Suprapubic skin (tissue), 4 donors: ENCODE data around the gene HOXB5. TPM values are rescaled to one million over a fixed set of nuclear protein-coding genes. Genes with fewer than 3 reads are reported as not detected.

Experiments used
- DNase-seq, 2 donors: peaks; one replicate each; pipeline ENCODE4 v3.0.0-alpha.2; 2019; ENCODE audit warnings: low spot score in 2 of 2
- H3K27ac ChIP-seq: fragments of 200-600 bp; sonication (generic); one replicate; pipeline ENCODE4 v1.5.1; 2019
- H3K27me3 ChIP-seq: fragments of 200-600 bp; sonication (generic); one replicate; pipeline ENCODE4 v1.5.1; 2019
- H3K36me3 ChIP-seq: fragments of 200-600 bp; sonication (generic); one replicate; pipeline ENCODE4 v1.5.1; 2019
- H3K4me1 ChIP-seq: fragments of 200-600 bp; sonication (generic); one replicate; pipeline ENCODE4 v1.5.1; 2019
- H3K4me3 ChIP-seq: fragments of 200-600 bp; sonication (generic); one replicate; pipeline ENCODE4 v1.5.1; 2019; ENCODE audit warnings: mild to moderate bottlenecking
- H3K9me3 ChIP-seq: fragments of 200-600 bp; sonication (generic); one replicate; pipeline ENCODE4 v1.5.1; 2019
- EP300 ChIP-seq: sonication (generic); formaldehyde crosslinking; IDR thresholded peaks from one replicate; pipeline ENCODE4 v1.6.1; 2017; ENCODE audit warnings: antibody characterized with exemption
- POLR2A ChIP-seq, 2 donors: fragments of 450-650 bp; IDR thresholded peaks; one replicate each; pipeline ENCODE4 v1.6.1; 2017; ENCODE audit warnings: antibody characterized with exemption in 2 of 2, mild to moderate bottlenecking in 2 of 2, moderate library complexity in 2 of 2
- POLR2AphosphoS5 ChIP-seq, 3 donors: sonication (generic); formaldehyde crosslinking; IDR thresholded peaks; one replicate each; pipeline ENCODE4 v1.6.1; 2017; ENCODE audit warnings: antibody characterized with exemption in 3 of 3
- WGBS: methylation state at CpG from one replicate; pipeline ENCODE4 v1.1.5; 2018; 5-methylcytosine and 5-hydroxymethylcytosine counted together
- total RNA-seq, 4 donors: library from RNA; depleted of rRNA; stranded (reverse); fragments of >200 nt; gene quantifications; one replicate each; pipeline ENCODE4 v1.1.0, GENCODE V29; 2016
- TF ChIP-seq, protein P1 (sequence below), 2 donors: fragments of 200-600 bp in 1 of 2; fragments of 450-650 bp in 1 of 2; sonication (generic) in 1 of 2; IDR thresholded peaks; one replicate each; pipeline ENCODE4 v1.5.1; 2016 to 2019; ENCODE audit warnings: antibody characterized with exemption in 2 of 2, mild to moderate bottlenecking in 1 of 2, moderate library complexity in 1 of 2

HOXB5 gene
- total RNA-seq, 4 donors from 2014 or later = 0.72 to 0.80 TPM; not detected in 2

DNA sequence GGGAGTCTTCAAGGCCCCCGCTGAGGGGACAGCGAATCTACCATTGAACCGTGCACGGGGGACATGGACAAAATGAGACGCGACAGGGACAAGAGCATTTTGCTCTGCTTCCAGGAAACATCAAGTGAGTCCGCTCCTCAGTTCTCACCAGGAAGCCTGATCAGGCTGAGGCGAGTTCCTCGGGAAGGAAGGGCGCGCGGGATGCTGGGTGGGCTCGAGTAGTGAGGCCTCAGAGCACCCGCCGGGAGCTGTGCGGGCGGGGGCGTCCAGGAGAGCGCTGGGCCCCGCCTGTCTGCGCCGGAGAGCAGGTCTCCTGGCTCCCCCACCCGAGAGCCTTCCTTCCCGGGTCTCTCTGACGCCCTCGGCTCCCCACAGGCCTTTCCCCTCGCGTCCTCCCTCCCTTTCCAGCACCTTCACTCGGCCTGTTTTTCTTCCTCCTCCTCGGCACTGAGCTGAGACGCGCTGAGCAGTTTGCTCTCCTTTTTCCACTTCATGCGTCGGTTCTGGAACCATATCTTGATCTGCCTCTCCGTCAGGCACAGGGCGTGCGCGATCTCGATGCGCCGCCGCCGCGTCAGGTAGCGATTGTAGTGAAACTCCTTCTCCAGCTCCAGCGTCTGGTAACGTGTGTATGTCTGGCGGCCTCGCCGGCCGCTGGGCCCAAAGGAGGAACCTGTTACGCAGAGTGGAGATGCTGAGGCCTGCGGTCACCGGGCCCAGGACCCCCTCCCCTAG is 2.6 kb upstream of the HOXB5 start:
- H3K27me3 ChIP-seq = peaks cover 66% of the 10 kb centered on the region
- H3K4me1 ChIP-seq = peaks cover 54% of the 10 kb centered on the region
- no peak for TF ChIP-seq POLR2AphosphoS5 (IDR thresholded peaks at IDR 0.05)
- no peak for TF ChIP-seq EP300
- no peak for TF ChIP-seq POLR2A (IDR thresholded peaks at IDR 0.05)
- TF ChIP-seq, protein P1, sequence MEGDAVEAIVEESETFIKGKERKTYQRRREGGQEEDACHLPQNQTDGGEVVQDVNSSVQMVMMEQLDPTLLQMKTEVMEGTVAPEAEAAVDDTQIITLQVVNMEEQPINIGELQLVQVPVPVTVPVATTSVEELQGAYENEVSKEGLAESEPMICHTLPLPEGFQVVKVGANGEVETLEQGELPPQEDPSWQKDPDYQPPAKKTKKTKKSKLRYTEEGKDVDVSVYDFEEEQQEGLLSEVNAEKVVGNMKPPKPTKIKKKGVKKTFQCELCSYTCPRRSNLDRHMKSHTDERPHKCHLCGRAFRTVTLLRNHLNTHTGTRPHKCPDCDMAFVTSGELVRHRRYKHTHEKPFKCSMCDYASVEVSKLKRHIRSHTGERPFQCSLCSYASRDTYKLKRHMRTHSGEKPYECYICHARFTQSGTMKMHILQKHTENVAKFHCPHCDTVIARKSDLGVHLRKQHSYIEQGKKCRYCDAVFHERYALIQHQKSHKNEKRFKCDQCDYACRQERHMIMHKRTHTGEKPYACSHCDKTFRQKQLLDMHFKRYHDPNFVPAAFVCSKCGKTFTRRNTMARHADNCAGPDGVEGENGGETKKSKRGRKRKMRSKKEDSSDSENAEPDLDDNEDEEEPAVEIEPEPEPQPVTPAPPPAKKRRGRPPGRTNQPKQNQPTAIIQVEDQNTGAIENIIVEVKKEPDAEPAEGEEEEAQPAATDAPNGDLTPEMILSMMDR (IDR thresholded peaks at IDR 0.05) = no peak
- DNase-seq = no peak
- no peak overlapping the region for H3K27ac ChIP-seq
- 44% methylated on average over 52 of the region's 54 CpGs for WGBS
- H3K4me3 ChIP-seq = peak overlapping the region; percentile 67
- no peaks in the 10 kb centered on the region for H3K9me3 ChIP-seq
- peaks cover 3% of the 10 kb centered on the region for H3K36me3 ChIP-seq

DNA sequence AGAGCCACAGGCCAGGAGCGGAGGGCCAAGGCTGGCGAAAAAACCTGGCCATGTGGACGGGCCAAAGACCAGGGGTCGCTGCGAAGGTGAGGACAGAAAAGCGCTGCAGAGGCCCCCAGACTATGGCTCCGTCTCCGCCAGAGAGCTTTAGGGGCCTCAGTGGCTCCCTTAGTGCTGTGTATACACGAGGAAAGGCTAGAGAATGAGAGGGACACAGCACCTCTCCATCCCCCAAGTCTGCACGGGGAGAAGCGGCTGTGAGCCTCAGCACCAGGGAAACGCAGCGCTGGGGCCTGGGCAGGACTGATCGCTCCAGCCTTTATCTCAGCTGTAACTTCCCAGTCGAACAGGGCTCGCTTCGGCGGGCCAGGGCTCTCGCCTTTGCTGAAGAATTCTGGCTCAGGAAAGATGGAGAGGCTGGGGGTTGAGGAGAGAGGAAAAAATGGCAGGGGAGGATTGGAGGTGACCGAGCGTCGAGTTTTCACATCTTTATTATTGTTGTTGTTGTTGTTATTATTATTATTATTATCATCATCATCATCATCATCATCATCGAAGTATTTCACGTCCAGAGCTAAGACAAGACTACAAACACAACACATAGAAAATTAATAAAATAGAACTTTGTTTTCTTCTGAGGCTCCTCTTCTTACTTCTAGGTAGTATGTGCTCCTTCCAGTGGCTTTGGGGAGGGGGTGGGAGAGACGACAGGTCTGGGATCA is 1.9 kb upstream of the HOXB5 start:
- H3K27ac ChIP-seq = peak overlapping the region; percentile 13
- peaks cover 53% of the 10 kb centered on the region for H3K4me1 ChIP-seq
- DNase-seq = no peak
- TF ChIP-seq POLR2A (IDR thresholded peaks at IDR 0.05) = no peak
- 74% methylated on average over 18 of the region's 25 CpGs for WGBS
- H3K4me3 ChIP-seq = no peak overlapping the region
- peaks cover 59% of the 10 kb centered on the region for H3K27me3 ChIP-seq
- H3K36me3 ChIP-seq = peaks cover 3% of the 10 kb centered on the region
- no peaks in the 10 kb centered on the region for H3K9me3 ChIP-seq

DNA sequence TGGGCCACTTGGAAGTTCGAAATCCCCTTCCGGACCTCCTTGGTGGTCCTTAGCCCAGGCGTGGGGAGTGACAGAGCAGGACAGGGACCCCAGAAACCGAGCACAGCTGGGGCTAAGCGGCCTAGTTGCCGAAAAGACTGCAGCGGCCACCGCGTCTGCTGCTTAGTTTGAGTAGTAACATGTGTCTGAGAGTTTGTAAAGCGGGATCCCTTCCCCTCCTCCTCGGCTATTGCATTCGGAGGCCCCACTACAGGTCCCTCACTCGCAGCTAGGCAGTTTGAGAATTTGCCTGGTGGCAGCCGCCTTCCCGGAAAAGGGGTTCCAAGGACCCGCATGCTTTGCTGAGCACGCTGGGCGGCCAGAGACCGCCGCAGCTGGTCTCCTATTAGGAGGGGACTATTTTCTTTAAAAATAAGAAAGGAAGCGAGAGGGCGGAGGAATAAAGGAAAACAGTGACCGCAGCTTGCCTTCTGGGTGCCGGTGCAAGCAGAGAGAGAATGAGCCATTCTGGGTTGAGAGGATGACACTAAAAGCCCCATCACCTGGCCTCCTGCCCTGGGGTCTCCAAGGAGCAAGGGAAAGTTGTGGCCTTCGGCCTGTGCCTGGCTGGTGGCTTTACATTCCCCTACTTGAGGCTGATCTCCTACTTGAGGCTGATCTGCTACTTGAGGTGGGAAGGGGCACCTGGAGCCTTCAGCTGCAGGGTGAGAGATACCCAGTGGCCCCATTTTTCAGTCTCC is 1.1 kb upstream of the HOXB5 start:
- peaks cover 3% of the 10 kb centered on the region for H3K36me3 ChIP-seq
- H3K4me3 ChIP-seq = peak overlapping the region; percentile 43
- H3K27ac ChIP-seq = peak overlapping the region; percentile 46
- TF ChIP-seq, protein P1 (IDR thresholded peaks at IDR 0.05) = no peak
- TF ChIP-seq EP300 = no peak
- no peak for TF ChIP-seq POLR2A (IDR thresholded peaks at IDR 0.05)
- no peak for TF ChIP-seq POLR2AphosphoS5 (IDR thresholded peaks at IDR 0.05)
- no peaks in the 10 kb centered on the region for H3K9me3 ChIP-seq
- H3K27me3 ChIP-seq = peaks cover 51% of the 10 kb centered on the region
- DNase-seq = no peak
- 67% methylated on average over 25 of the region's 25 CpGs for WGBS
- H3K4me1 ChIP-seq = peaks cover 53% of the 10 kb centered on the region

DNA sequence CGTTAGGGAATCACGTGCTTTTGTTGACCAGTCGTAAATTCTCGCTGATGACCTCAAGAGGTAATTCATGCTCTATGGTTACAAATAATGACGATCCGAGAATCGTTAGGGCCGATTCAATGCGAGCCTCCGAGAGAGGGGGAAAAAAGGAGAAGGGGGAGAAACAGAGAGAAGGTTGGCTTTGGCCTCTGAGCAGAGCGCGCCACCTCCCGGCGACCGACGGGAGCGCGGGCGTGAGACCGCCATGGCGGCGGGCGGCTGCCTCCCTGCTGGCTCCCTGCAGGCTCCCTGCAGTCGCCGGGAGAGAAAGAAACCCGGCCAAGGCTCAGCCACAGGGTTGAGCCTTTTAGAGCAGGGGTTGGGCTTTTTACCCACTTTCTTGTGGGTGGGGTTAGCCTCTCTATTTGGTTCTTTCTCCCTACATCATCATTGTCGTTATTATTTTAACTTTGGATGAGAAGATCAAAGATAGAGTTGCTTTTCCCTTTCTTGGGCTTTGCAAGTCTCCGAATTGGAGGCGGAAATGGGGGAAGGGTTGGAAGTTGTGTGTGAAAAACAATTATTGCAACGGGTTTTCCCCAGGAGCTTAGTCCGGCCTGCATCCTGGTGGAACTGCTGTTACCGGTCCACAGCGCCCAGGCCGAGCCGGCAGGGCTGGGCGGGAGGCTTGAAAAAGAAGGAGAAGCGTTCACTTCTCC is 410 bp upstream of the HOXB5 start:
- peak overlapping the region; percentile 43 for H3K4me3 ChIP-seq

DNA sequence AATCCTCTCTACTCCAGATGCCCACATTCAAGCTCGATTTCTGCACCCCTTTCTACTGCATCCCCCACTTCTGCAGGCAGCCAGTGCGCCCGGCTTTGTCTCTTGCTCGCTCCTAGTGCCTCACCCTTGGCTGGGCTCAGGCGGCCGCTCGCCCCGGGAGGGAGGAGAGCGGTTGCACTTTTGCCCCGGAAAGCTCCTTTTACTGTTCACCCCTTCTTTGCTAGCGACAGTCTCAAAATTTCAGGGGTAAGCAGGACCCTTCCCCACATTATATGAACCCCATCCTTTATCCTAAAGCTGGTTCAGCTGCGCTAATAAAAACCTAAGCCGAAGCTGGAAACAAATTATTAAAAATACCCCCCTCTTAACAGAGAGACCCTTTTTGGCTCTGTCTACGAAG is 1.0 kb downstream of the HOXB5 start:
- H3K4me3 ChIP-seq = peak overlapping the region; percentile 43
- peaks cover 32% of the 10 kb centered on the region for H3K27me3 ChIP-seq
- peaks cover 43% of the 10 kb centered on the region for H3K4me1 ChIP-seq
- H3K9me3 ChIP-seq = no peaks in the 10 kb centered on the region
- peaks cover 3% of the 10 kb centered on the region for H3K36me3 ChIP-seq
- DNase-seq = no peak
- WGBS = 24% methylated on average over 14 of the region's 14 CpGs
- TF ChIP-seq, protein P1 (IDR thresholded peaks at IDR 0.05) = no peak
- no peak for TF ChIP-seq POLR2AphosphoS5 (IDR thresholded peaks at IDR 0.05)
- TF ChIP-seq POLR2A (IDR thresholded peaks at IDR 0.05) = no peak
- no peak for TF ChIP-seq EP300
- no peak overlapping the region for H3K27ac ChIP-seq

More for the DNA sequence above, 410 bp upstream of the HOXB5 start:
- peak overlapping the region; percentile 50 for H3K27ac ChIP-seq
- peaks cover 53% of the 10 kb centered on the region for H3K4me1 ChIP-seq
- H3K9me3 ChIP-seq = no peaks in the 10 kb centered on the region
- H3K36me3 ChIP-seq = peaks cover 3% of the 10 kb centered on the region
- 14% methylated on average over 37 of the region's 37 CpGs for WGBS
- H3K27me3 ChIP-seq = peaks cover 46% of the 10 kb centered on the region
- no peak for DNase-seq
- TF ChIP-seq POLR2AphosphoS5 (IDR thresholded peaks at IDR 0.05) (peak in 1 of 3 donors; percentile 19), EP300 (no peak)
- TF ChIP-seq, protein P1 (IDR thresholded peaks at IDR 0.05) = peak; percentile 92 to 98
